DND-41 (cell line): ENCODE data around the gene ODAD4.
A peak's percentile ranks its signal among the peaks of the same experiment; 100 is the strongest.

Experiments
- ATAC-seq: fragments of 200-7000 bp; cut with Tn5 transposase; 3 replicates; pipeline ENCODE4 v1.9.1; 2021; ENCODE audit warnings: low read depth; ENCODE audit not compliant: insufficient read depth
- DNase-seq: peaks from one replicate; pipeline ENCODE4 v3.0.0-alpha.2; 2020
- H2AFZ ChIP-seq: 2 replicates; pipeline ENCODE4 v1.6.0; 2012; ENCODE audit warnings: low read depth, low read length
- H3K27ac ChIP-seq: 2 replicates; pipeline ENCODE4 v1.5.1; 2012; ENCODE audit warnings: low read length, inconsistent platforms
- H3K27me3 ChIP-seq: fragments of 200-600 bp; sonication (generic); 2 replicates; pipeline ENCODE4 v1.6.0; 2012; ENCODE audit warnings: low read length, mild to moderate bottlenecking, inconsistent platforms; ENCODE audit not compliant: insufficient read depth, poor library complexity
- H3K36me3 ChIP-seq: 2 replicates; pipeline ENCODE4 v1.5.1; 2012; ENCODE audit warnings: low read length, inconsistent platforms; ENCODE audit not compliant: insufficient read depth
- H3K4me1 ChIP-seq: 2 replicates; pipeline ENCODE4 v1.5.1; 2012; ENCODE audit warnings: mild to moderate bottlenecking, low read length; ENCODE audit not compliant: insufficient read depth
- H3K4me2 ChIP-seq: 2 replicates; pipeline ENCODE4 v1.6.0; 2012; ENCODE audit warnings: mild to moderate bottlenecking, moderate library complexity, low read length, inconsistent platforms; ENCODE audit not compliant: insufficient read depth
- H3K4me3 ChIP-seq, 2 experiments: fragments of 200-600 bp in 1 of 2; shearing (Covaris generic) in 1 of 2; 2 replicates each; pipeline ENCODE4 v1.5.1; 2012 to 2016; ENCODE audit warnings: inconsistent platforms in 2 of 2, low read length in 2 of 2, mild to moderate bottlenecking in 2 of 2, low read depth in 1 of 2, moderate library complexity in 1 of 2
- H3K79me2 ChIP-seq: 2 replicates; pipeline ENCODE4 v1.6.0; 2012; ENCODE audit warnings: low read length, inconsistent platforms; ENCODE audit not compliant: insufficient read depth
- H3K9ac ChIP-seq: 2 replicates; pipeline ENCODE4 v1.6.0; 2012; ENCODE audit warnings: low read depth, mild to moderate bottlenecking, inconsistent platforms, low read length, moderate library complexity
- H3K9me3 ChIP-seq: 2 replicates; pipeline ENCODE4 v1.5.1; 2012; ENCODE audit warnings: low read length, moderate library complexity, mild to moderate bottlenecking, inconsistent platforms; ENCODE audit not compliant: insufficient read depth, severe bottlenecking
- H4K20me1 ChIP-seq: 2 replicates; pipeline ENCODE4 v1.6.0; 2012; ENCODE audit warnings: low read length; ENCODE audit not compliant: insufficient read depth
- CTCF ChIP-seq: IDR thresholded peaks from 2 replicates; pipeline ENCODE4 v1.5.1; 2012; ENCODE audit warnings: borderline replicate concordance, low read length, moderate library complexity, mild to moderate bottlenecking; ENCODE audit not compliant: poor library complexity, severe bottlenecking; ENCODE audit errors: extremely low read depth
- EZH2 ChIP-seq: IDR thresholded peaks from 3 replicates; pipeline ENCODE4 v1.6.1; 2012; ENCODE audit warnings: borderline replicate concordance, low read depth, mild to moderate bottlenecking, moderate library complexity, low read length, inconsistent platforms; ENCODE audit not compliant: severe bottlenecking

ODAD4 gene

DNA sequence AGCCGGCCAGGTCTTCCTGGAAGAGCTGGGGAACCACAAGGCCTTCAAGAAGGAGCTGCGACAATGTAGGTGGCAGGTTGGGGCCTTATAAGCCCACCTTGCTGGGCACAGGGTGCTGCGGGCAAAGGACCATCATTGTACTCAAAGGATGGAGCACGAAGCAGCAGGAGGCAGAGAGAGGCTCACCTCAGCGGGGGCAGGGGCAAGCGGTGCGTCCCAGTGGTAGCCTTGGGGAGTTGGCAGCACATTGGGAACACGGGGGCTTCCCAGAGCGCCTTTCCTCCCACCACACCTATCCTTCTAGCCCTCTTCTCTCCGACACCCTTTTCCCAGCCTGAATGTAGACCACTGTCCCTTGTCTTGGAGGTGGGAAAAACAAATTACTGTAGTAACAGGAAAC is 38.3 kb downstream of the ODAD4 start:
- TF ChIP-seq CTCF (no peak), EZH2 (no peak)
- 0 out of 2 replicates have a peak overlapping the region, but pooled peaks have one; percentile 14 for H3K9ac ChIP-seq
- H3K4me1 ChIP-seq: peaks cover 58% of the 10 kb centered on the region
- DNase-seq (no peak), ATAC-seq (no peak)
- peak overlapping the region; percentile 95 for H3K4me2 ChIP-seq
- H3K79me2 ChIP-seq: peaks cover 65% of the 10 kb centered on the region
- no peaks in the 10 kb centered on the region for H3K9me3 ChIP-seq
- H2AFZ ChIP-seq: no peak overlapping the region
- H3K27ac ChIP-seq: peak overlapping the region; percentile 26; the same call in 1 of the 2 replicates
- H3K36me3 ChIP-seq: peaks cover 52% of the 10 kb centered on the region
- peak overlapping the region in 1 of 2 experiments; percentile 28; a peak in 1 of 4 replicates for H3K4me3 ChIP-seq
- H3K27me3 ChIP-seq: no peaks in the 10 kb centered on the region
- H4K20me1 ChIP-seq: peaks cover 47% of the 10 kb centered on the region

DNA sequence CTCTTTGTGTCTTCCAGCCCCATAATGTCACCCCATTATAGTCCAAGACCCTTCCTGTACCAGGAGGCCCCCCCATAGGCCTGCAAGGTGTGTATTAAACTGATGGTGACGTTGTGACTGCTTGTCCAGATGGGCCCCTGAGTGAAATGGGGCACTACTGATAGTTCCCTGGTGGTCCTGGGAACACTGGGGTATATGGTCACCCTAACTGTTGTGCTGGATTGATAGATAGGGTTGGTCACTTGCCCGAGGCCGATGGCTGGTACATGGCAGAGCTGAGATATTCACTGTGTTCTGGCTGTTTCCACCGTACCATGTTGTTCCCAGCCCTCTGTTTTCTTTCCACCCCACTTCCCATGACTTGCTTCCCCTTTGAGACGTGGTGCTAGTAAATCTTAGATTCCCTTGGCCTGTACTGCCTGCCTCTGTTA is 40.5 kb downstream of the ODAD4 start:
- Histone ChIP-seq H3K79me2 (peaks cover 76% of the 10 kb centered on the region), H3K9ac (no peak overlapping the region), H3K27ac (no peak overlapping the region), H3K4me1 (peaks cover 50% of the 10 kb centered on the region), H3K36me3 (peaks cover 74% of the 10 kb centered on the region), H3K27me3 (no peaks in the 10 kb centered on the region), H4K20me1 (peaks cover 68% of the 10 kb centered on the region), H3K4me2 (peak overlapping the region; percentile 24), H3K9me3 (no peaks in the 10 kb centered on the region), H3K4me3 (0 out of 4 replicates have a peak overlapping the region, but pooled peaks of 1 of the 2 experiments have one; percentile 0), H2AFZ (no peak overlapping the region)
- ATAC-seq (no peak), DNase-seq (no peak)
- no peak for TF ChIP-seq EZH2
- TF ChIP-seq CTCF: no peak

- no peak for DNase-seq
- Histone ChIP-seq H3K9me3 (no peaks in the 10 kb centered on the region), H3K27me3 (no peaks in the 10 kb centered on the region), H3K9ac (no peak overlapping the region), H3K36me3 (peaks cover 84% of the 10 kb centered on the region), H3K4me3 (no peak overlapping the region), H3K4me1 (peaks cover 46% of the 10 kb centered on the region), H3K27ac (no peak overlapping the region), H2AFZ (no peak overlapping the region), H4K20me1 (peaks cover 68% of the 10 kb centered on the region), H3K79me2 (peaks cover 68% of the 10 kb centered on the region), H3K4me2 (peak overlapping the region; percentile 20; the same call in 1 of the 2 replicates)
- no peak for TF ChIP-seq EZH2
- no peak for ATAC-seq
Measured at GRCh38 chr17:41971721-41972523, 41.5 kb downstream of the ODAD4 start.
